ENCODE data around the gene CNTFR. TPM values are rescaled to one million over a fixed set of nuclear protein-coding genes. Genes with fewer than 3 reads are reported as not detected.
A peak's percentile ranks its signal among the peaks of the same experiment; 100 is the strongest.

CNTFR gene
- polyA plus RNA-seq, 1 donor from 2014 or later: not detected

DNA sequence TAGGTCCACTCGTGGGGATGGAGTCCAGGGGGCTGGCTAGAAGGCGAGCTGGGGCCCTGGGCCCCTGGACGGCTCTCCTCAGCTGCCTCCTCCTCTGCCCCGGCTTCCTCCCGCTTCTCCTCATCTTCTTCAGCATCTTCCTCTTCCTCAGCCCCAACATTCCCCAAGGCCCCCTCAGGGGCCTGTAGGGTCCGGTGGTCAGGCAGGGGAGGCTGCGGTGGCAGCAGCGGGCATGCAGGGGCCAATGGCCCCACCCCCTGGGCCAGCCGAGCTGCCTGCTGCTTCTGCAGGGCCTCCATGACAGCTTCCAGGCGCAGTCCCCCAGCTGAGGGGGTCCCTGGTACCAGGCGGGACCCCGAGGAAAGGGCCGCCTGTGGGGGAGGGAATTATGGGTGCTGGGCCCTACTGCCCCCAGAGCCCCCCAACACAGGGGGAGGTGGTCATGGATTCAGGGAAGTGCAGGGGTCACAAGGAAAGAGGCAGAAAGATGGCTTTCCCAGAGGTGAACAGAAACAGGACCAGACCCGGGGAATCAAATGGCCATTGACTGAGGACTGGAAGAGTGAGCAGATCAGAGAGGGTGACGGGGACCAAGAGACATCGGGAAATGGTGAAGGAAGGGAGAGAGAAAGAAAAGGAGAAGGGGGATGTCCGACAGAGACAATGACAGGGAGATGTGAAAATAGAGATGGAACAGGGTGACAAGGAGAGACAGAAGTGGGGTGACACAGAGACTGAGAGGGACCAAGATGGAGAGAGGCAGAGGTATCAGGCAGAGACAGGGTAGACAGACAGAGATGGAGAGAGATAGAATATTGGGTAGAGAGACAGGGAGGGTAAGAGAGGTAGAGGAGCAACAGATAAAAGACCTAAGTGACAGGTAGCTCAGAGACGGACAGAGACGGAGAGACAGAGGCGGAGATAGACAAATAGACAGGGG, 38.5 kb upstream of the CNTFR start:
- H3K27me3 Mint-ChIP-seq: peaks cover 58% of the 10 kb centered on the region
- H3K36me3 Mint-ChIP-seq: peaks cover 3% of the 10 kb centered on the region
- H3K4me3 Mint-ChIP-seq: peak overlapping the region; percentile 63 to 91 (median 86)

DNA sequence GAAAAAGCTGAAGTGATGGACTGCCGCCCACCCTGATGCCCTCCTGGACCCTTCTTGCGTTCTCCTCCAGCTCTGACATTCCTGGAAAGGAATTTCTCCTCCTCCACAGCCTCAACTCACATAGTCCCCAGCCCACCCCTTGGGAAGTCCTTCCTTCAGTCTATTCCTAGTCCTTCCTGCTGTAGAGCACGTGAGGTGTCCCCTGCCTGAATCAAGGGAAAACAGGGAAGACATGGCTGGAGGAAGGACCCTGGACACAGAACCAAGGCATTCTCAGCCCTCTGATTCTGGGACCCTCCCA, 35.6 kb upstream of the CNTFR start:
- Mint-ChIP-seq H3K27me3 (peaks cover 69% of the 10 kb centered on the region), H3K36me3 (peaks cover 2% of the 10 kb centered on the region)

More for the DNA sequence above, 38.5 kb upstream of the CNTFR start:
- H3K9me3 Mint-ChIP-seq: peaks cover 0 to 2% (median 0%) of the 10 kb centered on the region in 3 donors
- peak overlapping the region in 1 of 3 donors; percentile 21 for H3K27ac Mint-ChIP-seq
- peaks cover 8 to 20% (median 14%) of the 10 kb centered on the region in 3 donors for H3K4me1 Mint-ChIP-seq

DNA sequence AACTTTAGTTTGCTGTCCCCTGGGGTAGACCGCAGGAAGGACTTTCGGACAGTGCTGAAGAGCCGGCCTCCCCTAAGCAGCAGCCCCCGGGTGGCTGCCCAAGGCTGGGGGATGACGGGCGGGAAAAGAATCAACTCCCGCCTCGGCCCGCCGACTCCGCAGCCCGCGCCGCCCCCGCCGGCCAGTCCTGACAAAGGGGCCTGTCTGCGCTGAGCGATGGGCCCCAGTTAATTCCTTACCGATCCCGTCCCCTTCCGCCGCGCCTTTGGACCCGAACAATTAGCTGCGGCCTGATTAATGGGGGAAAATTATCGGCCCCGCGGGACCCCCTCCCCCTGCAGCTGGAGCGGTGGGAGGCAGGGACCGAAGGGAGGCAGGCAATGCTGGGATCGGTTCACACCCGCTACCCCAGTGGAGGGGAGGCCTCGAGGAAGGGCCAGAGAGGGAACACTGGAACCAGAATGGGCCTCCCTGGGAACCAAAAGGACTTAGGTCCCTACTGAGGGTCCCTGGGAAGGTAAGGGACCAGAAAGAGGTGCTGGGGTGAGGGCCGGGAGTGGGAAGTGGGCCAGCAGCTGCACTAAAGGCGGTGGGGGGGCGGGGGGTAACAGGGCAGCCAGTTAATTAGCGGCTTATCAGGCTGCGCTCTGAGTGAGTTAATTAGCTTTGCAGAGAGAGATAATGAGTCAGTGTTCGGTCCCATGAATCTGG, 35.1 kb upstream of the CNTFR start:
- Mint-ChIP-seq H3K27ac (no peak overlapping the region), H3K27me3 (peaks cover 64% of the 10 kb centered on the region), H3K4me1 (peaks cover 19 to 34% (median 21%) of the 10 kb centered on the region in 3 donors), H3K36me3 (no peaks in the 10 kb centered on the region), H3K9me3 (peaks cover 0 to 2% (median 0%) of the 10 kb centered on the region in 3 donors), H3K4me3 (no peak overlapping the region)

More for the DNA sequence above, 35.6 kb upstream of the CNTFR start:
- H3K9me3 Mint-ChIP-seq: peaks cover 0 to 2% (median 0%) of the 10 kb centered on the region in 3 donors
- H3K4me1 Mint-ChIP-seq: peaks cover 16 to 30% (median 19%) of the 10 kb centered on the region in 3 donors
- no peak overlapping the region for H3K4me3 Mint-ChIP-seq
- no peak overlapping the region for H3K27ac Mint-ChIP-seq

DNA sequence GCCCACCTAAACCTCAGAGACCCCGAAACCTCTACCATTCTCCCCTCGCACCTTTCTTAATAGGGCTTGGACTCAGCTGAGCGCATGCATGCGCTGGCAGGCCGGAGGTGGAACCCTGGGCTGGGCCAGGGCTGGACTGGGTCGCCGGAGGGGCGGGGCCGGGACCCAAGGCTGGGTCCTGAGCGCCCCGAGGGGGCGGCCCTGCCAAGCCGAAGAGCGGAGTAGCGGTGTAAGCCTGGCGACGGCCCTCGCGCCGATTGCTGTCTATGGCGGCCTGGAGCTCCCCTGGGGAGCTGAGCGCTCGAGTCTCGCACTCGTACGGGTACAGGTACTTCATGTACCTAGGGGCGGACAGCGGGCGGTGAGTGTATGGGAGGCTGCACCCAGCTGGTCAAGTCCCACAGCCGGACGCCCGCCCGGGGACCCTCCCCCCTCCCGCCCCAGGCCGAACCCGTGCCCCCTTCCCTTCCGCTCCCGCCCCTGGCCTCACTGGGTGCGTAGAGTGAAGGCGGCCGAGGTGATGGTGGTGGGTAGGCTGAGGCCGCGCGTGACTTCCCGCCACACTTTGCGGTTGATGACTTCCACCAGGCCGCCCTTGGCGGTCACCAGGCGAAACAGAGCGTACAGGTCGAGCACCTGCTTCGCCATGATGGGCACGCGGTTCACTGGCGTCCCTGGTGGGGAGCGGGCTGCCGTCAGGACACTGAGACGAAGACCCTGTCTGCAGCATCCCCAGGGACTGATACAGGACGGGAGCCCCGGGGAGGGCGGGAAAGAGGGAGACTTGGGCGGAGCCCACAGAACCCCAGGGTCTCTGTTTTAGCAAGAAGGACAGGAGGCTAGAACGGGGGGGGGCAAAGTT, 34.1 kb upstream of the CNTFR start:
- H3K27me3 Mint-ChIP-seq: peaks cover 58% of the 10 kb centered on the region
- H3K36me3 Mint-ChIP-seq: no peaks in the 10 kb centered on the region
- H3K9me3 Mint-ChIP-seq: peaks cover 0 to 2% (median 0%) of the 10 kb centered on the region in 3 donors
- peak overlapping the region in 1 of 3 donors; percentile 31 for H3K27ac Mint-ChIP-seq
- peaks cover 24 to 34% (median 26%) of the 10 kb centered on the region in 3 donors for H3K4me1 Mint-ChIP-seq
- peak overlapping the region; percentile 19 to 79 (median 65) for H3K4me3 Mint-ChIP-seq

DNA sequence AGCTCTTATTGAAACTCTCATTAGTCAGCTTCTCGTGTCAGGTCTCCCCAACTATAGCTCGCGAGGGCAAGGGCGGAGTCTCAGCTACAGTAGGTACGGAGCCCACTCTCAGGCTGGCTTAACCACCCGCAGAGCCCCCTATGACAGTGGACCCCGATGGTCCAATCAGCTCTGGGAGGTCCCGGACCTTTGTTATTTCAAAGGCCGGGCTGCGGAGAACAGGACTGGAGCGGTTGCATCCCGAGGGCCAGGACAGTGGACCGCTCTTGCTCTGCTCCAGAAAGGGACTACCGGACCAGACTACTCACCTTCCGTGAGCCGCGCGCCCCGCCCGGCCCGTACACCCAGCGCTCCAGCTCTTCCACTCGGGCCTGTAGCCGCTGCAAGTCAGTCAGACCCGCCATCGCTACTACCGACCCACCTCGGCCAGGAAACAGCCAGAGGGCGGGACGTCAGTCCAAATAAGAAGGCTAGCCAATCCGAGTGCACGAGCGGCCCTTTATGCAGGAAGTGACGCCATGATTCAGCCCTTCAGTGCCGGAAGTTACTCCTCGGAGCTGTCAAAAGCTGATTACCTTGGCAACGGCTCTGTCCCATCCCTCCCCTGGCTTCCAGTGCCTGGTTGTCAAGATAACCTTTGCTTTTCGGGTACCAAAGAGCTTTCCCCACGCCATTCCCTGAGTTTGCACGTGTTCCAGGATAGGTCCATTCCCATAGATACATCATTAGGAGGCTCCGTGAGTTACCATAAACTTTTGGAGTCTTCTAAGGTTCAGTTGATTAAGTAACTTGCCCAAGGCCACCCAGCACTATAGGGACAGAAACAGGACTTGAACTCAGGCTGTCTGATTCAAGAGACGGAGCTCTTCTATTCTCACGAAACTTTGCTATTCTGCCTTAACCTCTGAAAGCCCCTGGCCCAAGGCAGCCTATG, 30.8 kb upstream of the CNTFR start, which contains the start of gene DCTN3:
Gene DCTN3 (minus strand): TSS at position 435 of the 934 bp plus-strand sequence. CDS start 31 bp downstream, at position 404.
- Mint-ChIP-seq H3K36me3 (peaks cover 6% of the 10 kb centered on the region), H3K4me3 (peak within 1 kb of the TSS; percentile 87 to 94 (median 94)), H3K27ac (peak within 1 kb of the TSS; percentile 6 to 93 (median 62)), H3K4me1 (peaks cover 20 to 27% (median 22%) of the 10 kb centered on the region in 3 donors), H3K9me3 (peaks cover 0 to 2% (median 0%) of the 10 kb centered on the region in 3 donors), H3K27me3 (peaks cover 32% of the 10 kb centered on the region)

DNA sequence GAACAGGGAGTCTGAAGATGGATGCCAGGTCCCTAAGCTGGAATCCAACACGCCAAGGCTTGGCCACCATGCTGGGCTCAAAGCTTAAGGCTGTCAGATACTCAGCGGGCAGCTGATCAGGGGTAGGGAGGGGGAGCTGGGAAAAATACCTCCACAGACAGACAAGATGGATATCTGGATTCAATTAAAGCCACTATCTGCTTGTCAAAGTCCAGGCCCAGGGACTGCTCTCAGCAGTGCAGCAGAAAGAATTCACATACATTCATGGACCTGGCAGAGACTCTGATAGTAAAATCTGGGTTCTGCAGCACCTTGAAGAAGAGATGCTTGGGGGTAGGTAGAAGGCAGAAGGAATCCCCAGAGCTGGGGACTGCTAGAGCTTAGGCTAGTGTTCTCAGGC, 25.6 kb upstream of the CNTFR start:
- Mint-ChIP-seq H3K27me3 (no peaks in the 10 kb centered on the region), H3K9me3 (no peaks in the 10 kb centered on the region), H3K36me3 (peaks cover 8% of the 10 kb centered on the region), H3K4me1 (peaks cover 16 to 23% (median 19%) of the 10 kb centered on the region in 3 donors), H3K4me3 (peak overlapping the region in 1 of 4 donors; percentile 87), H3K27ac (no peak overlapping the region)

DNA sequence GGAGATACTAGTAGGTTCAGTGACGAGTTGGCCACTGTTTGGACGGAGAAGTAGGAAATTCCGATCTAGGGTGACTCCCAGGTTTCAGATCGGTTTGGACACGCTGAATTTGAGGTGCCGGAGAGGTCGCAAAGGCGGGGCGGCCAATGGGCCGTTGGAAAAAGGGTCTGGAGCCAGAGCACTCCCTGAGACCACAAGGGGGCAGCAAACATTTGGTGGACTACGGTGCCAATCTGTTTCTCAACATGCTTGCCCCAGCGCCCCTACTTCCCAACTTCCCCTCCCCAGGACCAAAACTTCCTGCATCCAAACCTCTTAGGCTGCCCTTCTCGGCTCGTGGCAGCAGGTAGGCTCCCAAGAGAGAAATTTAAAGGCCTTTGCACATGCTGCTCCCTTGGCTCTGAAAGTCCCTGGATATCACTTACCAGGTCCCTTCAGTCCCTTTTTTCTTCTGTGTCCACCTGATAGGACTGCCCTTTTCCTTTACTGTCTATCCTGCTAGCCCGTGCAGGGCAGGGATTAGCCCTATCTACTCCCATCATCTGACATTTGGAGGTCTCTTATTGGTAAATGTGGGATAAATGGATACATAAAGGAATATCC, 23.4 kb upstream of the CNTFR start:
- Mint-ChIP-seq H3K4me3 (peak overlapping the region; percentile 87 to 96 (median 94)), H3K9me3 (no peaks in the 10 kb centered on the region), H3K27ac (peak overlapping the region; percentile 28 to 96 (median 95)), H3K4me1 (peaks cover 6 to 17% (median 14%) of the 10 kb centered on the region in 3 donors), H3K36me3 (peaks cover 7% of the 10 kb centered on the region), H3K27me3 (no peaks in the 10 kb centered on the region)

DNA sequence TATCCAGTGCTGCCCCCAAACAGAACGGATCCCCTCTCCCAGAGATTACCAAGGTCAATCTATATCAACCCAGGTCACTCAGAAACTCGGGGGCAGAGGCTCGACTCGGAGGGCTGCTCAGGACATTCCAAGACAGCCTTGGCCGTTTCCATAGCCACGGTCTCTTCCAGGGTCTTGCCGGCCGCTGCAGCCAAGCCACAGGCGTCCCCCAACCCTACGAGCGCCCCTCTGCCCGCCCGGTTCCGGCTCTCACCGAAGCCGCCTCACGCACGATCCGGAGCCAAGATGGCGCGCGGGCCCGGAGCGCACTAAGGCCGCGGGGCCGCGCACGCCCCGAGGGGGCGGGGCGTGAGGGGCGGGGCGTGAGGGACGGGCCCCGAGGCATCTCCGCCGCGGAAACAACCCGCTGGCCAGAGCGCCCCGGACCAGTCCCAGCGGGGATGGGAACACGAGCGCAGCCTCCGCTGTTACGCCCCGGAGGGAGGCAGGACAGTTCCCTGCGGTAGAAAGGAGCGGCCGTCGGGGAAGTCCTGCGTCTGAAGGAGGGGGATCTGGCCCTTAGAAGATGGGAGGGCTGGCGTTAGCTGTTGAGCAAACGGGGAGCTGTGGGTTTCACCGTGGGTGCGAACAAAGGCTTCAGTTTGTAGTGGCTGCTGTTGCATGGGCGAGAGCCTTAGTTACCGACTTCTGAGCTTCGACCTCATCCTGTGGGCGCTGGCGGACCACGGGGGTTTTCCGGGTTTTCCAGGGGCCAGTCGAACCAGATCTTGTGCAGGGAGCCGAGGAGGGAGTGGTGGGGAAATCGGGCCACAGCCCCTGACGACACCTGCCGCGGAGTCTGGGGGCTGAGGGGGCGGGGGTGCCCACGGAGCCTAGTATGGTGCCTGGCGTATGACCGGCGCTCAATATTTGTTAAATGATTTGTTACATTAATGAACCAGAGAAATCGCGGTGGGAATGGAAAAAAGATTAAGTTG, 22.6 kb upstream of the CNTFR start, which contains the start of gene RPP25L:
Gene RPP25L (minus strand): TSS at position 287 of the 977 bp plus-strand sequence. CDS start 801 bp downstream, outside the sequence.
- no peaks in the 10 kb centered on the region for H3K27me3 Mint-ChIP-seq
- peaks cover 5% of the 10 kb centered on the region for H3K36me3 Mint-ChIP-seq
- no peaks in the 10 kb centered on the region for H3K9me3 Mint-ChIP-seq
- peak within 1 kb of the TSS; percentile 28 to 96 (median 95) for H3K27ac Mint-ChIP-seq
- peaks cover 6 to 17% (median 14%) of the 10 kb centered on the region in 3 donors for H3K4me1 Mint-ChIP-seq
- H3K4me3 Mint-ChIP-seq: peak within 1 kb of the TSS; percentile 87 to 96 (median 94)

DNA sequence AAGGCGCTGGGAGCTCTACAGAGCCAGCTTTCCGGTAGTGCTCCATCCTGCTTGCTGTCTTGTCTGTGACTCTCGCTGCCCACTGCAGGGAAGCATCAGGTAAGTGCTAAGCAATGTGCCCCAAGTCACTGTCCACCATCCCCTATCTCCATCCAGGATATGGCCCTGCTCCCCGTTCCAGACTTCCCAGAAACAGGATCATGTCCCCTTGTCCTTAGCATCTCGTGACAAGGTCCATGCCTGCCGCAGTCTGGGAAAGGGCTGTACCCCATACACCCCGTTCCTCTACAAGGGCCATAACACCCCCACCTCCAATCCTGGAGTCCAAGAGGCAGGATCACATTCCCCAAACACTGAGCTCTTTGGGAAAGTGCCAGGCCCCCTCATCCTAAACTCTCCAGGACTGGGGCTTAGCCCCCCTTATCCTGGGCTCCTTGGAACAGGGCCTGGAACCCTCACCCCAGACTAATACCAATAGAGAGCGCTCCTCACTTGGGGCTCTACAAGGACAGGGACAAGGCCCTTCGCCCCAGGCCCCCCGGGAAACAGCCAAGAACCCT, 21.8 kb upstream of the CNTFR start:
- Mint-ChIP-seq H3K9me3 (no peaks in the 10 kb centered on the region), H3K4me3 (peak overlapping the region; percentile 87 to 96 (median 94)), H3K36me3 (peaks cover 5% of the 10 kb centered on the region), H3K27ac (peak overlapping the region; percentile 28 to 96 (median 95)), H3K4me1 (peaks cover 5 to 17% (median 14%) of the 10 kb centered on the region in 3 donors), H3K27me3 (no peaks in the 10 kb centered on the region)

DNA sequence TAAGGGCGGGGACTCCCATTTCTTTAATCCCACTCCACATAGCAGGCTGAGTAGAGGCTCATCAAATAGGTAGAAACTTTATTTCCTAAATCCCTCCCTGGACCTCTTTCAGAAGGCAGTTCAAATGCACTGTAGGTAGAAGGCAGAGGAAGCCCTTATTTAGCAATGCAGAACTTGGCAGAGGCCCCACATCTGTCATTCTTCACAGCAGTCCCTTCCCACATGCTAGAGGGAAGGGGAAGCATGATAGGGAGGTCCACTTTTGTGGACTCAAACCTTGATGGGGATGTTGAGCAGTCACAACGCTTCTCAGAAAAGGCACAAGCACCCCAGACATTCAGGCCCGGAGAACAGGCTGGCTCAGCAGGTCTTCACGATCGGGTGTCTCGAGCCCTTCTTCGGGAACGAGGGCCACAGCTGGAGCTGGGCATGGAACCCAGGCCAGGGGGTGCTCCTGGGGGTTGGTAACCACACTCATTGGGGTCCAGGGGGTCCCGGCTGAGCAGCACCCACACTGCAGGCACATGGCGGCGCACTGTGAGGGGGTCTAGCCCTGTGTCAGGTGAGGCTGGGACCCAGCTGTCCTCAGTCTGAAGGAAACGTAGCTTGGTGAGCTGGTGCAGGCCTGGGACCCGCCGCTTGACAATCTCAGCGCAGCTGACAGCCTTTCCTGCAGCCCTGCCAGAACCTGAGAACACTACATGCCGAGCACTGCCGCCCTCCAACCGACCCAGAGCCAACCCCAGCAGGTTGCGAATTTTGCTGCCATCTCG, 21.1 kb upstream of the CNTFR start:
- Mint-ChIP-seq H3K9me3 (no peaks in the 10 kb centered on the region), H3K27ac (peak overlapping the region in 2 of 3 donors; percentile 21 to 22), H3K27me3 (no peaks in the 10 kb centered on the region), H3K36me3 (peaks cover 5% of the 10 kb centered on the region), H3K4me3 (peak overlapping the region; percentile 16 to 96 (median 76)), H3K4me1 (peaks cover 5 to 17% (median 14%) of the 10 kb centered on the region in 3 donors)

DNA sequence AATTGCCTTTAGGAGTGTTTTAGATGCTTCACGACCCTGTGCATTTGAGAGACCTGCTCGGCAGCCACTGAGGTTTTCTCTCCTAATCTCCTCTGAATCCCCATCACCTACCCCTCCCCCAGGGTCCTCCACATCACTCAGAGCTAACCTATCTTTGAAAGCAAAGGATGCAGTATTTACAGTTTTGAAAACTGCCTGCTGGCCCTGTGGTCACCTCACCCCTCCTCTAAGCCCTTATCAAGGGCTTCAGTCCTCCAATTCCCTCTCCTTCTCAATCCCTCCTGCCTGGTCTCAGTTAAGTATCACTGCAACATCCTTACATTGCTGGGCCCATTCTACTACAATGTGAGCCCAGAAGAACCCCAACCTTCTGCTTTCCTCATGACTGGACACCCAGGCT, 17.8 kb upstream of the CNTFR start:
- Mint-ChIP-seq H3K4me1 (peaks cover 2 to 11% (median 10%) of the 10 kb centered on the region in 3 donors), H3K27ac (no peak overlapping the region), H3K4me3 (no peak overlapping the region), H3K27me3 (peaks cover 1% of the 10 kb centered on the region), H3K9me3 (no peaks in the 10 kb centered on the region), H3K36me3 (no peaks in the 10 kb centered on the region)
